Spinal cord (tissue), 10 donors: ENCODE data around the gene ITGA5. TPM values are rescaled to one million over a fixed set of nuclear protein-coding genes. Genes with fewer than 3 reads are reported as not detected.

Experiments
- DNase-seq, 6 donors: peaks; one replicate each; pipeline versions ENCODE4 v3.0.0 to v3.0.0-alpha.2; 2013 to 2015; ENCODE audit warnings: low spot score in 6 of 6, low read depth in 4 of 6
- H3K27ac ChIP-seq: one replicate; pipeline ENCODE4 v1.5.1; 2013; ENCODE audit warnings: low read depth, low read length, control low read depth
- H3K27me3 ChIP-seq: one replicate; pipeline ENCODE4 v1.6.1; 2013; ENCODE audit warnings: low read length; ENCODE audit not compliant: control insufficient read depth, insufficient read depth
- H3K36me3 ChIP-seq: one replicate; pipeline ENCODE4 v1.6.1; 2013; ENCODE audit warnings: low read length; ENCODE audit not compliant: control insufficient read depth, insufficient read depth
- H3K4me1 ChIP-seq: one replicate; pipeline ENCODE4 v1.6.1; 2013; ENCODE audit warnings: low read length; ENCODE audit not compliant: control insufficient read depth, insufficient read depth
- H3K4me3 ChIP-seq: one replicate; pipeline ENCODE4 v1.5.1; 2013; ENCODE audit warnings: low read depth, low read length, control low read depth
- H3K9me3 ChIP-seq: one replicate; pipeline ENCODE4 v1.6.1; 2013; ENCODE audit warnings: low read length; ENCODE audit not compliant: control insufficient read depth, insufficient read depth
- WGBS: methylation state at CpG from one replicate; pipeline ENCODE4 v1.1.5; 2013; ENCODE audit warnings: missing lambda C conversion rate; ENCODE audit not compliant: insufficient coverage; 5-methylcytosine and 5-hydroxymethylcytosine counted together
- polyA plus RNA-seq, 2 donors: library from polyadenylated mRNA; unstranded; fragments of 120-200 nt; gene quantifications; one replicate each; pipeline ENCODE4 v1.2.1, GENCODE V29; 2013; ENCODE audit not compliant: insufficient read length in 2 of 2
- total RNA-seq, 2 donors: library from RNA; depleted of rRNA in 1 of 2; stranded (reverse); fragments of 120-200 nt in 1 of 2; fragments of >200 nt in 1 of 2; gene quantifications; one replicate each; pipeline versions ENCODE4 v1.2.3 to v1.2.4, GENCODE V29; 2013 to 2014
- donor health status: healthy.

Gene ITGA5
- total and polyA plus RNA-seq, 4 donors = 12.3 to 43.0 (median 20.0) TPM

DNA sequence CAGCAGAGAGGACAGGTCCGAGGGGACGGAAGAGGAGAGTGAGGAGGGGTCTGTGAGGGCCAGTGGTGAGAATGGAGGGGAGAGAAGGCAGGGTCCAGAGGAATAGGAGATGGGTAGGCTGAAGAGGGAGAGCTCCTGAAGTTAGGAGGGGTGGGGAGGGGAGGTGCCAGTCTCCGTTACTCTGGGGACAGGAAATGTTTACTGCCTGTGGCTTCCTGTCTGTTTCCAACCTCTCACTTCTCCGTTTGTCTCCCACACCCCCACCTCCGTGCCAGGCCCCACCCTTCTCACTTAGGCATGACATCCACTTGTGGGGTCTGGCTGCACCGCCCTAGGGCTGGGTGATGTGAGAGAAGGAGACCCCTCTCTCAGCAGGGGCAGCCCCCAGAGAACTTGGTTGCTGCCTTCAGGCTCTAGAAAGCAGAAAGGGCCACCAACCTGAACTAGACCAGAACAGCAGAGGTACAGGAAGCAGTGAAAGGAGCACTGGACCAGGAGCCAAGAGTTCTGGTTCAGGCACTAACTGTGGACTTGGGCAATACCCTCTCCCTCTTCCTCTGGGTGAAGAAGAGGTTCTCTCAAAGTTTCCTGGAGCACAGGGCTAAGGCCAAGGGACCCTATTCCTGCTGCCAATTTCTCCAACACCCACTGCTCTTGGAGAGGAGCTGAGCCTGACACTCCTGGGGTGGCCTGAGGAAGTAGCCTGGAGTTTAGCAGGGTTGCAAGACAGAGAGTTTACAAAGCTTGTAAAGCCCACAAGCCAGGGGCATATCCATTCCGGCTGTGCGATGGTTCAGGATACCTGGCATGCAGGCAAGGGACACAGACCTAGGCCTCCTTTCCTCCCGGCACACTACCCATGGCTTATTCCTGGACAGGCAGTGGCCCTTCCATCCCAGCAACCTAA lies 5.5 kb downstream of the ITGA5 start:
- no peak overlapping the region for H3K4me3 ChIP-seq

GRCh38 chr12:54412786-54413185 lies 6.3 kb downstream of the ITGA5 start:
- no peak for DNase-seq
- Histone ChIP-seq H3K4me3 (no peak overlapping the region), H3K36me3 (no peaks in the 10 kb centered on the region), H3K9me3 (no peaks in the 10 kb centered on the region), H3K27me3 (peaks cover 1% of the 10 kb centered on the region), H3K4me1 (peaks cover 7% of the 10 kb centered on the region), H3K27ac (no peak overlapping the region)
- WGBS = 69% methylated on average over 2 of the region's 3 CpGs

More for the DNA sequence above, 5.5 kb downstream of the ITGA5 start:
- peaks cover 9% of the 10 kb centered on the region for H3K27me3 ChIP-seq
- no peak overlapping the region for H3K27ac ChIP-seq
- peaks cover 14% of the 10 kb centered on the region for H3K4me1 ChIP-seq
- no peaks in the 10 kb centered on the region for H3K9me3 ChIP-seq
- no peak for DNase-seq
- no peaks in the 10 kb centered on the region for H3K36me3 ChIP-seq
- WGBS = 91% methylated on average over 6 of the region's 9 CpGs

DNA sequence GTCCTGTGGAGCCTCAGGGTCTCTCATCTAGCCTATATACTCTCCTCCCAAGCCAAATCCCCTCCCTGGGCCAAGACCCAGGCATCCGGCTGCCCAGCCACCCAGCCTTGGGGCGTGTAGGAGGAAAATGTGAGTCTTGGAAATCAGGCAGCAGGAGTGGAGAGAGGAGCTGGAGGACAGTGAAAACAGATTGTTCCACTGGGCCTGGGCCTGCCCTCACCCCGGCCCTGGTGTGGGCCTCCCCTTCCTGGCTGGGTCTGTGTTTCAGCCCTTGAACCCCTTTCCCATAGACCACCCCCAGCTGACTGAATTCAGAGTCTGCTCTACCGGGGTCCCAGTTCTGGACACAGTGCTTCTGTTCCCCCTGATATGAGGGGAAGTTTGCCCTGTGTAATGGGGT lies 6.7 kb downstream of the ITGA5 start:
- Histone ChIP-seq H3K36me3 (no peaks in the 10 kb centered on the region), H3K27me3 (no peaks in the 10 kb centered on the region), H3K4me3 (no peak overlapping the region), H3K4me1 (peaks cover 5% of the 10 kb centered on the region), H3K9me3 (no peaks in the 10 kb centered on the region), H3K27ac (no peak overlapping the region)
- WGBS = 83% methylated on average over 1 of the region's 4 CpGs
- no peak for DNase-seq

GRCh38 chr12:54411391-54412241 lies 7.5 kb downstream of the ITGA5 start:
- Histone ChIP-seq H3K4me3 (no peak overlapping the region), H3K36me3 (no peaks in the 10 kb centered on the region), H3K9me3 (no peaks in the 10 kb centered on the region), H3K4me1 (peaks cover 5% of the 10 kb centered on the region), H3K27ac (no peak overlapping the region), H3K27me3 (no peaks in the 10 kb centered on the region)
- DNase-seq = no peak
- 69% methylated on average over 7 of the region's 10 CpGs for WGBS

DNA sequence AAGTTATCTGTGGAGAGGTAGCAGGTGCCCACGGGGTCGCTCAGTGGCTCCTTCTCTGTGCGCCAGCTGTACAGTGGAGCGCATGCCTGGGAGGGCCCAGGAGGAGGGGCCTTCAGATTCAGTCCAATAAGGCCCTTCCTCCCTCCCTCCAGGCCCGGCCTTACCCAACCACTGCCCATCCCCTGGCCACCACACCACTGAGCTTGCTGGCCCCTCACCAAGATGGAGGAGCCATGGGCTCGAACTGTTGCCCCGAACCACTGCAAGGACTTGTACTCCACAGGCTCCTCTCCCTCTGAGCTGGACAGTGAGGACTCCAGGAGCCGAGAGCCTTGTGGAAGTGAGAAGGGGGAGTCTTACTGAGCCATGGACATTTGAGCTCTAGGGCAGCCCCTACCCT lies 9.8 kb downstream of the ITGA5 start:
- no peaks in the 10 kb centered on the region for H3K36me3 ChIP-seq
- peaks cover 5% of the 10 kb centered on the region for H3K4me1 ChIP-seq
- 93% methylated on average over 6 of the region's 8 CpGs for WGBS

DNA sequence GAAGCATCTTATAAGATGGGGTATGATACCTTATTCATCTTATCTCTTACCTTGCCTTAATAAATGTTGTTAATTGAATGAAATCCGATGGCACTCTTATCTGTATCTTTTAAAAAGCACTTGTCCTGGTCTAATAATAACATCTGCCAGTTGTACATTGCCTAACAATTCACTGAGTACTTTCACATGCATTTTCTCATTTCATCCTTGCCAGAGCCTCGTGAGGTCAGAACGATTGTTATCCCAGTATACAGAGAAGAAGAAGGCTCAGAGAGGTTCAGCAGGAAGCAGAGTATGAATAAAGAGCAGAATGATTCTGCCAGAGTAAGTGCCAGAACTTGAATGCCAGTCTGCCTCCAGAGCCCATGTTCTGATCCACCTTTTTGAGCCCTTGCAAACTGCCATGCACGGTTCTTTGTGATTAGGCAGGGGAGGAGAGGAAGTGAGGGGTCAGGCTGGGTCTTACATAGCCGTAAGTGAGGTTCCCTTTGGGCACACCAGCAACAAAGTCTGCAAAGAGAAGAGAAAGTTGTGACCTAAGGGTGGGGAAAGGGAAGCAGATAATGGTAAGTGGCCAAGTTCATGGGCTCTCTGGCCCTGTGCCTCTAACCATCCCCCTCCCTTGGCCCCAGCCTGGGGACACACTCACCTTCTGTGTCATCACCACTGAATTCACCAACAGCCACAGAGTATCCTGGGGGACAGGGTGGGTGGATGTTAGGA lies 11.7 kb downstream of the ITGA5 start:
- Histone ChIP-seq H3K4me1 (no peaks in the 10 kb centered on the region), H3K36me3 (peaks cover 3% of the 10 kb centered on the region), H3K9me3 (no peaks in the 10 kb centered on the region), H3K27me3 (no peaks in the 10 kb centered on the region), H3K27ac (no peak overlapping the region), H3K4me3 (no peak overlapping the region)
- WGBS = 92% methylated on average over 4 of the region's 5 CpGs
- no peak for DNase-seq

More for the DNA sequence above, 9.8 kb downstream of the ITGA5 start:
- DNase-seq = no peak
- no peaks in the 10 kb centered on the region for H3K9me3 ChIP-seq
- no peak overlapping the region for H3K27ac ChIP-seq
- H3K27me3 ChIP-seq = no peaks in the 10 kb centered on the region
- no peak overlapping the region for H3K4me3 ChIP-seq

GRCh38 chr12:54405573-54405972 lies 13.5 kb downstream of the ITGA5 start:
- Histone ChIP-seq H3K4me1 (no peaks in the 10 kb centered on the region), H3K36me3 (peaks cover 10% of the 10 kb centered on the region), H3K27ac (no peak overlapping the region), H3K27me3 (no peaks in the 10 kb centered on the region), H3K9me3 (no peaks in the 10 kb centered on the region), H3K4me3 (no peak overlapping the region)
- WGBS = 95% methylated on average over 7 of the region's 7 CpGs
- no peak for DNase-seq

DNA sequence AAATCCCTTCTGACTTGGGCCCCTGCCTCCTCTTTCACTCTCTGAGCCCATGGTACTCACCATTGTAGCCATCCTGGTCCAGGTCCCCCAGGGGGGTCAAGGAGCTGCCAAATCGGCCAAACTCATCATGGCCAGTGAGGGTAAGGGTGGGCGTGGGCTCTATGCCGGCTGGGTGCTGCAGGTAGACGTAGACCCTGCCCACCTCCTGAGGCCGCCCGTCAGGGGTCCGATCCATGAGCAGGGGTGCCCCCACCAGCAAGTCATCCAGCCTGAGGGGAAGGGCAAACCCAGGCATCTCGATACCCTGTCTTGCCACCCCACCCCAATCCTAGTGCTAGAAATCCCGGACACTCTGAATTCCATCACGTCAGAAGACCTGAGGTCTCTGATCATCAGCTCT lies 14.0 kb downstream of the ITGA5 start:
- H3K36me3 ChIP-seq = peaks cover 10% of the 10 kb centered on the region
- H3K4me1 ChIP-seq = no peaks in the 10 kb centered on the region
- no peak overlapping the region for H3K4me3 ChIP-seq
- 89% methylated on average over 7 of the region's 10 CpGs for WGBS
- DNase-seq = no peak
- no peak overlapping the region for H3K27ac ChIP-seq
- no peaks in the 10 kb centered on the region for H3K27me3 ChIP-seq
- no peaks in the 10 kb centered on the region for H3K9me3 ChIP-seq
